Effector memory CD8-positive, alpha-beta T cell (primary cell): ENCODE data around the gene OSTC.

Experiments
- ATAC-seq: fragments of 150-1000 bp; cut with Tn5 transposase; replicated peaks from 2 replicates; pipeline ENCODE4 v1.10.0; 2021; ENCODE audit warnings: mild to moderate bottlenecking, moderate library complexity
- DNase-seq, 3 experiments: peaks; one replicate each; pipeline ENCODE4 v3.0.0; 2021
- H3K27ac Mint-ChIP-seq, 2 donors: one replicate each; pipeline ENCODE4 v1.8.0; 2022; ENCODE audit warnings: mild to moderate bottlenecking in 2 of 2, mixed read lengths in 2 of 2, moderate library complexity in 2 of 2
- H3K27me3 Mint-ChIP-seq, 2 donors: one replicate each; pipeline ENCODE4 v1.8.0; 2022; ENCODE audit warnings: mixed read lengths in 2 of 2
- H3K36me3 Mint-ChIP-seq: one replicate; pipeline ENCODE4 v1.8.0; 2022; ENCODE audit warnings: mild to moderate bottlenecking, moderate library complexity, mixed read lengths; ENCODE audit not compliant: insufficient read depth
- H3K4me1 Mint-ChIP-seq, 2 donors: one replicate each; pipeline ENCODE4 v1.8.0; 2022; ENCODE audit warnings: low read depth in 2 of 2, mixed read lengths in 2 of 2
- H3K4me3 Mint-ChIP-seq, 2 donors: one replicate each; pipeline ENCODE4 v1.8.0; 2022; ENCODE audit warnings: mild to moderate bottlenecking in 2 of 2, mixed read lengths in 2 of 2, moderate library complexity in 2 of 2
- H3K9me3 Mint-ChIP-seq, 2 donors: one replicate each; pipeline ENCODE4 v1.8.0; 2022; ENCODE audit warnings: mixed read lengths in 2 of 2

The OSTC gene

DNA sequence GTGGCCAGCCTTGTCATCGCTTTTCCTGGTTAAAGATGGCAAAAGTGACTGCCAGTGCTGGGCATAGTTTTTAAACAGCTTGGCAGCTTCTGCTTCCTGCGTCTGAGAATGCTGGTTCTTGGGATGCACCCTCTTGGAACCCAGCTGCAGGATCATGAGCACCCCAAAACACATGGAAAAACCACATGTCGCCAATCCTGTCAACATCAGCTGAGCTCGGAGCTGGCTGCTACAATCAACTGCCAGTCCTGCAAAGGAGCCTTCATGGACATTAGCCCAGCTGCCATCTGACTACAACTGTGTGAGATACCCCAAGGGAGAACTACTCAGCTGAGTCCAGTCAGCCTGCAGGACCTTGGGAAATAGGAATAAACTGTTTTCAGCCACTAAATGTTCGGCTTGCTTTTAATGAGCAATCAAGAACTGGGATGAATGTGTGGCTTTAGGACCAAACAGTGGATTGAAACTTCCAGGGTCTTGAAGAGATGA is 31.0 kb downstream of the OSTC start:
- Mint-ChIP-seq H3K36me3 (peaks cover 5% of the 10 kb centered on the region), H3K4me1 (no peaks in the 10 kb centered on the region), H3K27ac (peak overlapping the region in 1 of 2 donors; percentile 79), H3K27me3 (no peaks in the 10 kb centered on the region), H3K4me3 (no peak overlapping the region), H3K9me3 (no peaks in the 10 kb centered on the region)
- no peak for DNase-seq
- ATAC-seq = no peak

DNA sequence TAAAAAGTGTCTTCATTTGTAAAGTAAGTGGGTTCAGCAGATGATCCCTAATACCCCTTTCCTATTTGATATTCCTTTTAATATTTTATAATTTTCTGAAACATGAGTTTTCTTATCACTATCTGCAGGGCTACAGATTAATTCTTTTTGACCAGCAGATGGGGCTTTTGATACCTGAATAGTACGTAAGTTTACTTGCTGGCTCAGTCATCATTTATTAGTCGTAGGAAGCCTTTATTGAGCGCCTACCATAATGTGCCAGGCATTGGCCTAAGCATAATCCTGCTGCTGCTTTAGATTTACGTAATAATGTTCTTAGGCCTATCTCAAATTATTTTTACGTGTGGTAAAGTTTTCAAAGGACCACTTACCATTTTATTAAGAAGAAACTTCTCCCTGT is 33.1 kb downstream of the OSTC start:
- DNase-seq = no peak
- Mint-ChIP-seq H3K36me3 (peaks cover 5% of the 10 kb centered on the region), H3K27ac (no peak overlapping the region), H3K4me1 (no peaks in the 10 kb centered on the region), H3K4me3 (no peak overlapping the region), H3K27me3 (peaks cover 0 to 5% of the 10 kb centered on the region in 2 donors), H3K9me3 (no peaks in the 10 kb centered on the region)
- no peak for ATAC-seq

DNA sequence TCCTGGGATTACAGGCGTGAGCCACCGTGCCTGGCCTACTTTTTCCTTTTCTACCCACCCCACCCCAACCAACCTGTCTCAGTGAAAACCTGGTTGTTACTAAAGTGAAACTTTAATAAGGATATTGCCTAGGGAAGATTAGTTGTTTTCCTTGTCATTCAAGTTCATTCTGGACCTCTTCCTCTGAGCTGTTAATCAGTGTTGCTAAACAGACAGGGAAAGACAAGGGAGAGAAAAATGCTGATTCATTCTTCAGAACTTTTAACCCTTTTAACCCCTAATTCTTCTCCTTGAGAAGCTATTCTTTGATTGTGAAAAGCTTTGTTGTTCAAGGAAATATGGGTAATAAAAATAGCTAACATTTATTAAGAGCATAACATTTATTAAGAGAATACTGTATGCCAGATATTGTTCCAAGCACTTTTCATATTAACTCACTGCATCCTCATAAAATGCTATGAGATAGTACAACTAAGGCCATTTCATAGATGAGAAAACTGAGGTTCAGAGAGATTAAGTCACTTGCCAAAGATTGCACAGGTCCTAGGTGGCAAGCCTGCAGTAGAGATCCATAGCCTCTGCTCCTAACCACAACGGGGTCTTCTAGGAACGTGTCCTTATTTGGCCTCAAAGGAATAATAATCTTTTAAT is 34.8 kb downstream of the OSTC start:
- H3K27ac Mint-ChIP-seq = no peak overlapping the region

DNA sequence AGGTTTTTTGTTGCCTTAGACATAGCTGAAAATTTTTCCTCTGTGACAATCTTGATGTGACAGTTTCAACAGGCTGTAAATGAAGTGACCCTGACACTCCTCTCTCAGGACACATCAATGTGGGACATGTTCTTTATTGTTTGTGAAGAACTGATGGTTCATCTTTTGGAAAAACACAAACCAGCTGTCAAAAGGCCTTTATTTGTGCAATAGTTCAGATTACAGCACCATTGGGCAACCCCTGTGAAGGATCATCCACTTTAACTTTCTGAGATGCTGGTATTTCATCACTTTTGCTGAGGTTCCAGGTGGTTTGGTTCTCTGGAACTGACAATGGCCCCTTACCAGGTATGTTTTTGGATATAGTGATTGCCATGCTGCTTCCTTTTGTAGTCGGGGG is 40.3 kb downstream of the OSTC start:
- no peak overlapping the region for H3K4me3 Mint-ChIP-seq
- H3K4me1 Mint-ChIP-seq = no peaks in the 10 kb centered on the region
- DNase-seq (no peak), ATAC-seq (no peak)
- peaks cover 0 to 11% of the 10 kb centered on the region in 2 donors for H3K27me3 Mint-ChIP-seq
- H3K36me3 Mint-ChIP-seq = no peaks in the 10 kb centered on the region
- no peaks in the 10 kb centered on the region for H3K9me3 Mint-ChIP-seq
- no peak overlapping the region for H3K27ac Mint-ChIP-seq

More for the DNA sequence above, 34.8 kb downstream of the OSTC start:
- ATAC-seq (no peak), DNase-seq (no peak)
- Mint-ChIP-seq H3K27me3 (peaks cover 0 to 10% of the 10 kb centered on the region in 2 donors), H3K4me3 (no peak overlapping the region), H3K9me3 (no peaks in the 10 kb centered on the region), H3K4me1 (no peaks in the 10 kb centered on the region), H3K36me3 (no peaks in the 10 kb centered on the region)

DNA sequence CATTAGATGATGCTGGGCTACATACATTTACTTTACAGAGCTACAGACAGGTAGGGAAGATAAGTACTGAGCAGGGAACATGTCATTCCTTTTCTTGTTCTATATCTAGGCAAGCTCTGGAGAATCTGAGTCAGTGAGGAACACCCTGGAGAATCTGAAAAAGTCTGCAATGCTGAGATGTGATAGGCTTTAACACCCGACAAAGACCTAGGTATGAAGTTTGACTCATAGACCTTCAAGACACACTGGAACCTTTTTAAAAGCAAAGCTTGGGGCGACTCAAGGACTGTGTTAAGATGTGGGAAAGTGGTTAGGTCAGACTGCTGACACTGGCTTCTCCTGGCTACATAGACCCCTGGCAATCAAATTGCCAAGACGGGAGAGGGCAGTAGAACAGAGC is 42.8 kb downstream of the OSTC start:
- Mint-ChIP-seq H3K4me3 (no peak overlapping the region), H3K27me3 (peaks cover 0 to 7% of the 10 kb centered on the region in 2 donors), H3K27ac (no peak overlapping the region), H3K4me1 (no peaks in the 10 kb centered on the region), H3K9me3 (no peaks in the 10 kb centered on the region), H3K36me3 (no peaks in the 10 kb centered on the region)
- no peak for DNase-seq
- ATAC-seq = no peak

DNA sequence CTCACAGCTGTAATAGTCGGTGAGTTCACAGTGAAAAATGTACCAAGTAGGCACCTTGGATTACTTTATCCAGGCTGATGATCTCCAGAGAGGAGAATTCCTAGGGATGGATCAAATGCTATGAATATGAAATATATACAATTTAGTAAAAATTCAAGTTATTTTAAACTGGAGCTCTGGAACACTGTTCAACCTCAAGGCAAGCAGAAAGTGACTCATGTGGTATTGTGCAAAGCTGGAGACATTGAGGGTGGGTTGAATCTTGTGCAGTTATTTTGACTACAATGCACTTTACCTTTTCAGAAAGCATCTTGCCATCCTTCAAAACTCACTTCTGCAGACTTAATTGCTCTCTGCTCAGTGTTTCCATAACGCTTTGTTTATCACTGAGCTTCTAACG is 43.4 kb downstream of the OSTC start:
- H3K4me1 Mint-ChIP-seq = no peaks in the 10 kb centered on the region
- no peak overlapping the region for H3K4me3 Mint-ChIP-seq
- no peaks in the 10 kb centered on the region for H3K9me3 Mint-ChIP-seq
- H3K27me3 Mint-ChIP-seq = peaks cover 0 to 13% of the 10 kb centered on the region in 2 donors
- no peaks in the 10 kb centered on the region for H3K36me3 Mint-ChIP-seq
- H3K27ac Mint-ChIP-seq = no peak overlapping the region
- no peak for DNase-seq
- no peak for ATAC-seq

DNA sequence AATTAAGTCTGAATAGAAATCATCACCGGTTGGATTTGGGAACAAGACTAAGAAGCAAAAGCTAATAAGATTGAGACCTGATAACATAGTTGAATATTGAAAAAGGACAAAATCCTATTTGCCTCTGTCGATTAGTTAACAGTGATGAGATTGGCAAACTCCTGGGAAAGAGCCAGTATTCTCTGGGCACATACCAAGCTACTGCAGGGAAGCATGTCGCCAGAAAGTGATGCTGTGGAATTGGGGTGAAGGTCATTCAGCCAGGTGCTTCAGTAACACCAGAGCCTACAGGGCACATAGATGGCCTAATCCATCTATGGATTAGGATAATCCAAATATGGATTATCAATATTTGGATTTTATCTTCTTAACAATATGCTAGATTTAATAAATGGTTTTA is 44.0 kb downstream of the OSTC start:
- Mint-ChIP-seq H3K9me3 (no peaks in the 10 kb centered on the region), H3K4me3 (no peak overlapping the region), H3K36me3 (no peaks in the 10 kb centered on the region), H3K4me1 (no peaks in the 10 kb centered on the region), H3K27ac (no peak overlapping the region), H3K27me3 (peaks cover 0 to 13% of the 10 kb centered on the region in 2 donors)
- ATAC-seq = no peak
- DNase-seq = no peak

- no peak overlapping the region for H3K4me3 Mint-ChIP-seq
- H3K27ac Mint-ChIP-seq = no peak overlapping the region
- peaks cover 0 to under 1% of the 10 kb centered on the region in 2 donors for H3K4me1 Mint-ChIP-seq
- no peaks in the 10 kb centered on the region for H3K36me3 Mint-ChIP-seq
- DNase-seq (no peak), ATAC-seq (no peak)
- H3K27me3 Mint-ChIP-seq = peaks cover 0 to 9% of the 10 kb centered on the region in 2 donors
- no peaks in the 10 kb centered on the region for H3K9me3 Mint-ChIP-seq
These were observed 44.7 kb downstream of the OSTC start for GRCh38 chr4:108695062-108695461.

- peaks cover 0 to 4% of the 10 kb centered on the region in 2 donors for H3K4me1 Mint-ChIP-seq
- H3K27me3 Mint-ChIP-seq = peaks cover 0 to 7% of the 10 kb centered on the region in 2 donors
- DNase-seq (no peak), ATAC-seq (no peak)
- no peak overlapping the region for H3K4me3 Mint-ChIP-seq
- no peaks in the 10 kb centered on the region for H3K36me3 Mint-ChIP-seq
- no peaks in the 10 kb centered on the region for H3K9me3 Mint-ChIP-seq
- H3K27ac Mint-ChIP-seq = no peak overlapping the region
These were observed 45.8 kb downstream of the OSTC start for GRCh38 chr4:108696160-108696559.

GRCh38 chr4:108700081-108700757 is 49.8 kb downstream of the OSTC start:
- Mint-ChIP-seq H3K9me3 (no peaks in the 10 kb centered on the region), H3K27ac (no peak overlapping the region), H3K4me3 (no peak overlapping the region), H3K27me3 (peaks cover 0 to 7% of the 10 kb centered on the region in 2 donors), H3K4me1 (peaks cover 5 to 12% of the 10 kb centered on the region in 2 donors), H3K36me3 (no peaks in the 10 kb centered on the region)
- DNase-seq (no peak), ATAC-seq (peak; percentile 36)

GRCh38 chr4:108702960-108703359 is 52.6 kb downstream of the OSTC start:
- DNase-seq (no peak), ATAC-seq (peak; percentile 70)
- Mint-ChIP-seq H3K9me3 (no peaks in the 10 kb centered on the region), H3K36me3 (no peaks in the 10 kb centered on the region), H3K27me3 (peaks cover 5 to 7% of the 10 kb centered on the region in 2 donors), H3K4me3 (no peak overlapping the region), H3K27ac (peak overlapping the region in 1 of 2 donors; percentile 76), H3K4me1 (peaks cover 5 to 12% of the 10 kb centered on the region in 2 donors)

DNA sequence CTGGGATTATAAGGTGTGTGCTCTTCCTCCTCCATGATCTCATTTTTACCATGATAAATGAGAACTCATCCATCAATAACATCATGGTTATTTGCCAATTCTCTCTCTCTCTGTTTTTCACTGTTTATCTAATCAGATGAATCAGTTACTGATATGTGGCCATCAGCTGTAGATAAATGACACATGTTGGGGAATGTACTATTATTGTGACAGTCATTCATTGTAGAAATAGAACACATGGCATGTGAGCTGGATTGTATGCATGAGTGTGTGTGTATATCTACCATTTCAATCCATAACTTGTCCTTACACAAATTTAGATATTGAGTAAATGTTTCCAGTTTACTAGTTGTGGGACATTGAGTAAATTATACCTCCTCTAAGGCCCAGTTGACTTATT is 53.0 kb downstream of the OSTC start:
- peaks cover 5 to 12% of the 10 kb centered on the region in 2 donors for H3K4me1 Mint-ChIP-seq
- no peak for ATAC-seq
- H3K27ac Mint-ChIP-seq = peak overlapping the region in 1 of 2 donors; percentile 76

GRCh38 chr4:108703966-108704365 is 53.6 kb downstream of the OSTC start:
- Mint-ChIP-seq H3K27me3 (peaks cover 0 to 6% of the 10 kb centered on the region in 2 donors), H3K9me3 (no peaks in the 10 kb centered on the region), H3K4me3 (no peak overlapping the region), H3K4me1 (peaks cover 5 to 12% of the 10 kb centered on the region in 2 donors), H3K27ac (no peak overlapping the region), H3K36me3 (no peaks in the 10 kb centered on the region)
- no peak for DNase-seq
- ATAC-seq = no peak

More for the DNA sequence above, 53.0 kb downstream of the OSTC start:
- Mint-ChIP-seq H3K4me3 (no peak overlapping the region), H3K36me3 (no peaks in the 10 kb centered on the region), H3K9me3 (no peaks in the 10 kb centered on the region), H3K27me3 (peaks cover 5% of the 10 kb centered on the region in 2 donors)
- no peak for DNase-seq

DNA sequence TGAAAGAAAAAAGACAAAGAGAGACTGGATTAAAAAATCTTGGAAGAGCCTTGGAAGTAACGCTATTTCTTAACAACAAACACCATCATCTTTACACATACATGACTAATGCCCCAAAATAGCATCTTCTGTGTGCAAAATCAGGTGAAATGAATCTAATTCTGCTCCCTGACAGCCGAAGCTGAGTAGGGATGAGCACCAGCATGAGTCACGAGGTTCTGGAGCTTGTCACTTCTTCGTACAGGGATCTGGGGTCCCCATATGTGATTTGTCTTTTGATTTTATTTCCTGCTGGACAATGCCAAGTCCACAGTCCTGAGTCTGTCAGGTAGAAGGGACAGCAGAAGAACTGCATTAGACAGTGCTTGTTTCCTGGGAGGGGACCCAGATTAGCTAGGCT is 55.9 kb downstream of the OSTC start:
- DNase-seq (no peak), ATAC-seq (no peak)
- no peaks in the 10 kb centered on the region for H3K36me3 Mint-ChIP-seq
- peaks cover 17 to 24% of the 10 kb centered on the region in 2 donors for H3K27me3 Mint-ChIP-seq
- H3K27ac Mint-ChIP-seq = no peak overlapping the region
- H3K9me3 Mint-ChIP-seq = no peaks in the 10 kb centered on the region
- no peak overlapping the region for H3K4me3 Mint-ChIP-seq
- peaks cover 5 to 8% of the 10 kb centered on the region in 2 donors for H3K4me1 Mint-ChIP-seq
